Measurements from ENCODE around the gene LAT.
"Not testable (repeated sequence)": the region's sequence is repeated elsewhere in the genome, so short reads cannot be mapped to it uniquely, and the experiment has no call there.

The LAT gene

DNA sequence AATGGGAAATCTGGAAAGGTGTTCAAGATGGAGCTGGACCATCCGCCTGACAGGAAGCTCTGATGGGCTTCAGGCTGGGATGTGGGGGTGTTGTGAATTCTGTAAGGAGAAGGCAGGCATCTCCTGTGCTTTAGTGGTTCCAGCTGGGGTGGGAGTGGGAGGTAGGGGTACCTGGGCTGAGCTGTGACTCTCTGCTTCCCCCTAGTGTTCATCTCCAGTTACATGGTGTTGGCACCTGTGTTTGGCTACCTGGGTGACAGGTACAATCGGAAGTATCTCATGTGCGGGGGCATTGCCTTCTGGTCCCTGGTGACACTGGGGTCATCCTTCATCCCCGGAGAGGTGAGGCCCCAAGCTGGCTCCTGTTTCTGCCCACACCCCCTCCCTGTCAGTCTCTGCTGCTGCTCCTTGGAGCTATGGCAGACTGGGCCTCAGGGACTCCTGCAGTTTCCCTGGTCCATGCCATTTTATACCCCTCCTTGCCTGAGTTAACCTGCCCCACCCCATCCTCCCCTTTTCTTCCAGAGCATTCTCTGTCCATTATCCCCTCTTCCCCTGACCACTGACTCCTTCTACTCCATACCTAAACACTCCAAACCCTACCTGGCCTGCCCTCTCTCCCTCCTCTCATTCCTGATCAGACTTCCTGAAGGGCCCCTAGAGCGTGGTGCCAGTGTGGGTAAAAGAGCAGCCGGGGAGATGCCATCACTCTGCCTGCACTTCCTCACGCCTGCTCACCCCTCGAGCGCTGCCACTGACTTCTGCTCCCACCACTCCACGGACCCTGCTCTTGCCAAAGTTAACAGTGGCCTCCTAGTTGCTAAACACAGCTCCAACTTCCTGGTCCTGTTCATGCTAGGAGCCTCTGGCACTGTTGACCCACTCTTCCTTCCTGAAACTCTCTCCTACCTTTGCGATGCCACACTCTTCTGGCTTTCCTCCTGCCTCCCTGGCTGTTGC, 6.9 kb upstream of the LAT start:
- no peak for DNase-seq

DNA sequence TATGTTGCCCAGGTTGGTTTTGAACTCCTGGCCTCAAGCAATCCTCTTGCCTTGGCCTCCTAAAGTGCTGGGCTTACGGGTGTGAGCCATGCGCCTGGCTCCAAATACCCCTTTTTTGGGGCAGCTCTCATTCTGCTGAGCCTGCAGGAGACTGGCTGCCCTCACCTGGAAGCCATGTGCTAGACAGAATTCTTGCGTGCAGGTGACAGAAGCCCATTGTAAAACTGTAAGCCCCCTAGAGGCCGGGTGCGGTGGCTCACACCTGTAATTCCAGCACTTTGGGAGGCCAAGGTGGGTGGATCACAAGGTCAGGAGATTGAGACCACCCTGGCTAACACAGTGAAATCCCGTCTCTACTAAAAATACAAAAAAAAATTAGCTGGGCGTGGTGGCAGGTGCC, 4.5 kb upstream of the LAT start:
- DNase-seq, result not testable (repeated sequence)

DNA sequence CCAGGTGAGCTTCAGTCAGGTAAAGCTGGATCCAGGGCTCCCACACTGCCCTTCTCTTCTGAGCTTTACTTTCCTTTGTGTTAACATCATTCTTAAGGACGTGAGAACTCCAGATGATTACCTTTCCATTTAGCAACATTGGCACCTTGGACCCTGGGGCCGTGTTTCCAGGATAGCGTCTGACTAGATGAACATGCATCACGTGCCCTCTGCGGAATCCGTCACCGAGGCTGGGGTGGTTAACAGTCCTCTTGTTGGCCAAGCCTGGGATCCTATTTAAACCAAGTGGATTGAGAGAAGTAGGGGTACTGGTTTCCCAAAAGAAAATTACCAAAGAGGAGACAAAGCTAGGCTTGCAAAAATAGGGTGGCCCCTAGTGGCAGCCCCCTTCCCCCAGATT, 3.9 kb upstream of the LAT start:
- DNase-seq, result no peak

DNA sequence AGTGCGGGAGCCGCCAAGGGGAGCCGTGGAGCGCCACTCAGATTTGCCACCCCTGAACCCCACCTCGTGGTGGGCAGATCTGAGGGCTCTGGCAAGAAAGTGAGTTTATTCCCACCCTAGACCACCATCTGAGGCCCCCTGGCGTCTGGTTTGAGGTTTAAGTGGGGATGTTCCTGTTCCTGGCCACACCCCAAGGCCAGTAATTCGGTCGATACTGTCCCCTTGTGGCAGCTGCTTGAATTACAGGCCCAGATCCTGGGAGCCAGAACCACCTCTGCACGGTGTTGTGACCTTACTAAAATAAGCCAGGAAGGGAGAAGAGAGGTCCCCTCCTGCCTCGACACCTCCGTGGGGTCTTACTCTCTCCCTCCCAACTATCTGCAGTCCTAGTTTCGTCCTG, 3.3 kb upstream of the LAT start:
- no peak for DNase-seq

DNA sequence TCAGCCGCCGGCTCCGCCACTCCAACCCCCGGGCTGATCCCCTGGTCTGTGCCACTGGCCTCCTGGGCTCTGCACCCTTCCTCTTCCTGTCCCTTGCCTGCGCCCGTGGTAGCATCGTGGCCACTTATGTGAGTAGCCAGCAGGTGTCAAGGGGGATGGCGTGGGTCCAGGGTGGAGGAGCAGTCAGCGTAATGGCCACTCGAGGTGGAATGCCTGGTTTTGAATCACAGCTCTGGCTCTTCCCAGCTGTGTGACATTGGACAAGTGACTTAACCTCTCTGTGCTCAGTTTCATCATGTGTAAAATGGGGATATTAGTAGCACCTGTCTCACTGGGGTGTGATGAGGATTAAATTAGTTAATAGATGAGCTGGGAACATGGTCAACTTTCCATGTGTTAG, 2.4 kb upstream of the LAT start:
- no peak for DNase-seq

DNA sequence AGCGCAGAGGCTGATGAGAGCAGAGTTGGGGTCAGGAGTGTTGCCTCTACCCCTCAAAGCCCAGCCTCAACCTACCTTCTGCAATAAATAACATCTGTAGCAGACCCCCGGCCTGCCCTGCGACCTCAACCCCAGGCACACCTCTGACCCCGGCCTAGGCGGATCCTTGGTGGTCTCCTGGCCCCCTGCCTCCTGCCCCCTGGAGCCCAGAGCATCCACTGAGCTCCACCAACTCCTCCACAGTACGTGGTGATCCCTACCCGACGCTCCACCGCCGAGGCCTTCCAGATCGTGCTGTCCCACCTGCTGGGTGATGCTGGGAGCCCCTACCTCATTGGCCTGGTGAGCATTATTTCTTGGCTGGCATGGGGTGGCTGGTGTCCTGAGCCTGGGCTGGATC, 1.9 kb upstream of the LAT start:
- DNase-seq, result no peak

DNA sequence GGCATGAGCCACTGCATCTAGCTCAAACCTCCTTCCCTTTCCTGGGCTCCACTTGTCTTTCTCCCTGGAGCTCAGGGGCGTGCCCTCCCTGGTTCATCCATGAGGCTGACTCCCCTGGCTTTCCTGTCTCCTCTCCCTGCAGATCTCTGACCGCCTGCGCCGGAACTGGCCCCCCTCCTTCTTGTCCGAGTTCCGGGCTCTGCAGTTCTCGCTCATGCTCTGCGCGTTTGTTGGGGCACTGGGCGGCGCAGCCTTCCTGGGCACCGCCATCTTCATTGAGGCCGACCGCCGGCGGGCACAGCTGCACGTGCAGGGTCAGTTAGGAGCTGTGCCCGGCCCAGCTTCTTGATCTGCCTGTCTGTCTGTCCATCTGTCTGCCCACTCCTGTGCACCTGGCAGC, 1.2 kb upstream of the LAT start:
- no peak for DNase-seq

DNA sequence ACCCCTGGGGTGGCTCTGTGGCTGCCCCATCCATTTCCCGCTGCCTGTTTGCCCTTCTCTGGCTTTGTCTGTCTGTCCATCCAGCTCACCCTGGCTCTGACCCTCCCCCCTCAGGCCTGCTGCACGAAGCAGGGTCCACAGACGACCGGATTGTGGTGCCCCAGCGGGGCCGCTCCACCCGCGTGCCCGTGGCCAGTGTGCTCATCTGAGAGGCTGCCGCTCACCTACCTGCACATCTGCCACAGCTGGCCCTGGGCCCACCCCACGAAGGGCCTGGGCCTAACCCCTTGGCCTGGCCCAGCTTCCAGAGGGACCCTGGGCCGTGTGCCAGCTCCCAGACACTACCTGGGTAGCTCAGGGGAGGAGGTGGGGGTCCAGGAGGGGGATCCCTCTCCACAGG, 761 bp upstream of the LAT start:
- no peak for DNase-seq

DNA sequence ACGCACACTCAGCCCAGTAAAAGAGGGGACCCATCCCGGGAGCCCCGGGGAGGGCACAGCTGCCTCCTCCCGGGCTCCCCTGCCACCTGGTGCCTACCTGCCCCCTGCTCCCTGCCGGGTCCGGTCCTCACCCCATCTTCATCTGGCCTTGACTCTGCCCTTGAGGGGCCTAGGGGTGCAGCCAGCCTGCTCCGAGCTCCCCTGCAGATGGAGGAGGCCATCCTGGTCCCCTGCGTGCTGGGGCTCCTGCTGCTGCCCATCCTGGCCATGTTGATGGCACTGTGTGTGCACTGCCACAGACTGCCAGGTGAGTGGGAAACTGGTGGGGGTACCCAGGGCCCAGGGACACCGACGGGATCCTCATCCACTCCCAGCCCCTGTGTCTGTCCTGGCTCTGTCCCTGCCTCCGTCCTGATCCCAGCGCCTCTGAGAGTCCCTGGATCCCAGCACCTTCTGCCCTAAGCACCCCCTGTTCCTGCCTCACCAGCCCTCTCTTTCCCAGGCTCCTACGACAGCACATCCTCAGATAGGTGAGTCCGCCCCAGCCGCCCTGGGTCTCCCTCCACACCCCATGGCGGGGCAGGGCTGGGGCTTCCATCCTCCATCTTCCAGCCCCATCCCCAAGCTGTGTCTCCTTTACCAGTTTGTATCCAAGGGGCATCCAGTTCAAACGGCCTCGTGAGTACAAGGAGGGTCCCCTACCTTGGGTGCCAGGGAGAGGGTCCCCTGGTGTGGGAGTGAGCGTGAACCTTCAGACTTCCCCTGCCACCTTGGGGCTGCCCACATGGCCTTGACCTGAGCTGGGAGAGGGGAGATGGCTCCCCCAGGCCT, 574 bp downstream of the LAT start:
- no peak for DNase-seq

DNA sequence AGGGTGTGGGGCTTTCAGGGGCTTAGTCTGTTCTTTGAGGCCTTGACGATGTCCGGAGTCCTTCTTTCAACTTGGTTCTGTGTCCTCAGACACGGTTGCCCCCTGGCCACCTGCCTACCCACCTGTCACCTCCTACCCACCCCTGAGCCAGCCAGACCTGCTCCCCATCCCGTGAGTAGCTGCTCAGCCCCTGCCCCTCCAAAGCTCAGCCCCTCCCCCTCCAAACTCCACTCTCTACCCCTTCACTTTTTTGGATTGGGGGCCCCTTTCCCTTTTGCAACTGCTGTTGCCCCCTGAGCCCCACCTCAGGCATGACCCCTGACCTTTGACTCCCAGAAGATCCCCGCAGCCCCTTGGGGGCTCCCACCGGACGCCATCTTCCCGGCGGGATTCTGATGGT, 1.2 kb downstream of the LAT start:
- DNase-seq, result no peak

DNA sequence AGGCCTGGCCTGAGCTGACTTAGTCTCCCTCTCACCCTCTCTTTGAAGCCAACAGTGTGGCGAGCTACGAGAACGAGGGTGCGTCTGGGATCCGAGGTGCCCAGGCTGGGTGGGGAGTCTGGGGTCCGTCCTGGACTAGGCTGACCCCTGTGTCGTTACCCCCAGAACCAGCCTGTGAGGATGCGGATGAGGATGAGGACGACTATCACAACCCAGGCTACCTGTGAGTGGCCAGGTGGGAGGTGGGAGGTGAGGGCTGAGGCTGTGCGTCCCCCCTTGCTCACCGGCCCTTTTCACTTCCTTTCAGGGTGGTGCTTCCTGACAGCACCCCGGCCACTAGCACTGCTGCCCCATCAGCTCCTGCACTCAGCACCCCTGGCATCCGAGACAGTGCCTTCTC, 1.6 kb downstream of the LAT start:
- no peak for DNase-seq

DNA sequence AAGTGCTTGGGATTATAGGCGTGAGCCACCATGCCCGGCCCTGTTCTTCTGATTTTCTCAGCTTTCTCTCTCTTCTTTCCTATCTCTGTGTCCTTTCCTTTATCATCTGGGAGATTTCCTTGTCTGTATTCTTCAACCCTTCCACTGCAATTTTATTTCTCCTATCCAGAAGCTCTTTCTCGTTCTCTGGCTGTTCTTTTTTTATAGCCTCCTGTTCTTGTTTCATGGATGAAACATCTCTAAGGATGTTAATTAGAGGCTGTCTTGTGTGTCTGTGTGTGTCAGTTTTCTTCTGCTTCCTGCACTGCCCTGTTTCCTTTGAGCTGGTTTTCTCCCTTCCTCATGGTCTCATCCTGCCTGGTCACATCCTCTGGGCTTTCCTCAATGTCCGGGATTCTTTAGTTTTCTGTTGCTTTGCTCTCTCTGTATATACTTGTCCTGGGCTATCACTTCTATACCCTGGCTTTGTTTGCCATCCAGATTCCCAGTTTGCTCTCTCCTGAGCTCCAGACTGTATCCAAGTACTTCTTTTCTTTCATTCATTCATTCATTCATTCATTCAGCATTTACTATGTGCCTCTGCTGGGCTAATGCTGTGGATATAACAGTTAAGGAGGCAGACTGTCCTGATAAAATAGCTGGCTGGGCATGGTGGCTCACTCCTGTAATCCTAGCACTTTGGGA, 2.5 kb downstream of the LAT start:
- DNase-seq, result no peak

DNA sequence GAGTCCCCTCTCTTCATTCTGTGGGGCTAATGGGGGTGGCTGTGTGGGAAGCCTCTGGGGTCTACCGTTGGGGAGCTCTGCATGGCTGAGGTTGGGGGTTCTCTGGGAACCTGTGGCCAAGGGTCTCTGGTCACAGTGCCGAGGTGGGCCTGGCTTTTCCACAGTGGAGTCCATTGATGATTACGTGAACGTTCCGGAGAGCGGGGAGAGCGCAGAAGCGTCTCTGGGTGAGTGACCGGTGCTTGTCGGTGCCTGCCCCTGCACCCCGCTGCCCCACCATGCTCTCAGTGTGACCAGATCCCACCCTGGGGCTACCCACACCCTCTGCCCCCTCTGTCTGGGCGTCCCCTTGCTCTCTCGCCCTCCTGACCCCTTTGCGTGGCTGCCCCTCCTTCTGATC, 4.5 kb downstream of the LAT start:
- DNase-seq, result no peak

DNA sequence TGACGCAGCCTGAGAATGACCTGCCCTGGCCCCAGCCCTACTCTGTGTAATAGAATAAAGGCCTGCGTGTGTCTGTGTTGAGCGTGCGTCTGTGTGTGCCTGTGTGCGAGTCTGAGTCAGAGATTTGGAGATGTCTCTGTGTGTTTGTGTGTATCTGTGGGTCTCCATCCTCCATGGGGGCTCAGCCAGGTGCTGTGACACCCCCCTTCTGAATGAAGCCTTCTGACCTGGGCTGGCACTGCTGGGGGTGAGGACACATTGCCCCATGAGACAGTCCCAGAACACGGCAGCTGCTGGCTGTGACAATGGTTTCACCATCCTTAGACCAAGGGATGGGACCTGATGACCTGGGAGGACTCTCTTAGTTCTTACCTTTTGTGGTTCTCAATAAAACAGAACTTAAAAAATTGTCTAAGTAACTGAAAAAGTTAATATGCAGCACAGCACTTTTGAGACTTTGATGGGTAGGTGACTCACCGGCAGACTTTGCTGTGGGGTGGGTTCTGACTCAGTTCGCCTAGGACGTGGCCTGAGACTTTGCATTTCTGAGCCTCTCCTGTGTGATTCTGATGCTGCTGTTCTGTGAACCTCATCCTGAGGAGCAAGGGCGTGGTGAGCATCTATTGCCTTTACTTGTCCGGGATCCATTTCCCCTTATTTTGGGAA, 5.7 kb downstream of the LAT start:
- DNase-seq, result no peak

DNA sequence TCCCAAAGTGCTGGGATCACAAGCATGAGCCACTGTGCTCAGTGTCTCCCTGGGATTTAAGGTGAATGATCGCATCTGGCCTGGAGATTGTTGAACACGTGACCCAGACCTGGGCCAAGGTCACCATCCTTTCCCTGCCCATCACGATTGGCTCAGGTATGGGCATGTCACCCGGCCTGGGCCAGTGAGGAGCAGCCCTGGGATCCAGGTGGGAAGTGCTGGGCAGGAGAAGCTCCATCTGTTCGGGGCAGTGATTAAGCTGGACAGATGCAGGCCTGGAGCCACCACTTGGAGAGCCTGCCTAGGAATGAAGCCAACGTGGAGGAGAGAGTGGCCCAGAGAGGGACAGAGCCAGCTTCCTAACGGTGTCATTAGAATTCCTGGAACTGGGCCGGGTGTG, 6.8 kb downstream of the LAT start:
- no peak for DNase-seq

DNA sequence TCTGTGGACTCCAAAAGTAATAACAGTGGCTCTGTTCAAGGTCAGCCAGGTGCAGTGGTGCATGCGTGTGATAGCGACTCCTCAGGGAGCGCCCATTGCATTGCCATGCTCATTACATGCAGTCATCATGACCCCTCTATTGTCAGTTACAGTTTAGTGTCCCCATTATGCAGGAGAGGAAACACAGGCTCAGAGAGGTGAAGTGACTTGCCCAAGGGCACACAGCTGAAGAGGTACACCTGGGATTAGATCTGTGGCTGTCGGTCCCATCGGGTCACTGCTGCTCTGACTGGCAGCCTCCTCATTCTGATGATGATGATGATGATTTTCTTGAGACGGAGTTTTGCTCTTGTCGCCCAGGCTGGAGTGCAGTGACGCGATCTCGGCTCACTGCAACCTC, 7.6 kb downstream of the LAT start:
- no peak for DNase-seq

DNA sequence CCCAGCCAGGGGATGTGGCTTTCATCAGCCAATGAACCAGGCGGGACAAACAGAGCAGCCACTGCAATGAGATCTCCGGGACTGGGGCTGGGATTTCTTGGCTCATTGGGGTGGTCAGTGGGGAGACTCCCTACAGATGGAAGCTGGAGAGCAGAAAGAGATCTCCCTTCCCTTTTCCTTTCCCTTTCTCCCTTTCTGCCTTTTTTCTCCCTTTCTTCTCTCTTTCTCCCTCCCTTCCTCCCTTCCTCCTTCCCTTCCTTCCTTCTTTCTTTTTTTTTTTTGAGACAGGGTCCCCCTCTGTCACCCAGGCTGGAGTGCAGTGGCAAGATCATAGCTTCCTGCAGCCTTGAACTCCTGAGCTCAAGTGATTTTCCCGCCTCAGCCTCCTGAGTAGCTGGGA, 14.0 kb downstream of the LAT start:
- DNase-seq, result no peak

DNA sequence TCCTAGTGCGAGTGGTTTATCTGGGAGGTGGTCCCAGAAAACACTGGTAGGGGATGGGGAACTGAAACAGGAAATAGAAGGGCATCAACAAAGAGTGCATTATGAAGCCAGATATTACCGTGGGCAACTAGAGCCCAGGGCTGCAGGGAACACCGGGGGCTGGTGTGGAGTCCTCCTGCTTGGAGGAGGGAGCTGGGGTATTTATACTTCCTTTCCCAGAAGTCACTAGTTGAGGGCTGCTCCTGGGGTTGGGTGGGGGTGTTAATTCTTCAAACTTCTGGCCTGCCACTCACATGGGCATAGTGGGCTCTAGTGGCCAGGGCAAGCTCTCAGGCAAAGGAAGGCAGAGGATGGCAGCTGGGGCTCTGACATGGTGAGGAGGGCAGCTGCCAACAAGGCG, 14.7 kb downstream of the LAT start:
- DNase-seq, result no peak

DNA sequence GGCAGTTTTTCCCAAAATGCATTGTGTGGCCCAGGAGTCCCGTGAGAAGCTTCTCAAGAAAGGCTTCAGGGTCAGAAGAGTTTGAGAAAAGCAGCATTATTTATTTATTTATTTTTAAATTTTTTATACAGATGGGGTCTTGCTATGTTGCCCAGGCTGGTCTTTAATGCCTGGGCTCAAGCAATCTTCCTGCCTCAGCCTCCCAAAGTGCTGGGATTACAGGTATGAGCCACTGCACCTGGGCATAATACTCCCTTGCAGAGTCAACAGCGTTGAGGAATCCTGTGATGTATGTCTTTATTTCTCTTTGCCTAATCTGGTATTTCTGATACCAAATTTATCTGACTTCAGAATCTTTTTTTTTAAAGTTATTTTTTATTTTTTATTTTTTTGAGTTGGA, 15.2 kb downstream of the LAT start:
- no peak for DNase-seq

DNA sequence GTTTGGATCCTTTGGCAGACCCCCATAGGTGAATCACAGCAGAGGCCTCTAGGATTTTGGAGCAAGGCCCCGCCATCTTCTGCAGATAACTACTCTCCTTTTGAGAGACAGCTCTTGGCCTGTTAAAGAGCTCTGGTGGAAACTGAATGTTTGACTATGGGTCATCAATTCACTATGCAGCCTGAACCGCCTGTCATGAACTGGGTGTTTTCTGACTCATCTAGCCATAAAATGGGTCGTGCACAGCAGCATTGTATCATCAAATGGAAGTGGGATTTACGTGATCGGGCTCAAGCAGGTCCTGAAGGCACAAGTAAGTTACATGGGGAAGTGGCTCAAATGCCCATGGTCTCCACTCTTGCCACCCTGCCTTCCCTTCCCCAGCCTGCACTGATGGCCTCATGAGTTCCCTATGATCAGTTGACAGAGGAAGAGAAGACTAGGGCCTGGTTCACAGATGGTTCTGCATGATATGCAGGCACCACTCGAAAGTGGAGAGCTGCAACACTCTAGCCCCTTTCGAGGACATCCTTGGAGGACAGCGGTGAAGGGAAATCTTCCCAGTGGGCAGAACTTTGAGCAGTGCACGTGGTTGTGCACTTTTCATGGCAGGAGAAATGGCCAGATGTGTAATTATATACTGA, 19.8 kb downstream of the LAT start:
- not testable (repeated sequence) for DNase-seq

All from hypothalamus (tissue), 51 donors.